ENCODE results near the gene DACH1.

GRCh38 chr13:71789693-71790329, 77.2 kb downstream of the DACH1 start:
- TF ChIP-seq POLR2A (IDR thresholded peaks at IDR 0.05) (no peak), CTCF (IDR thresholded peaks at IDR 0.05) (no peak)

Data from lower leg skin (tissue), 3 donors.